Liver (tissue), 9 donors: ENCODE data around the gene IP6K1. TPM values are rescaled to one million over a fixed set of nuclear protein-coding genes. Genes with fewer than 3 reads are reported as not detected.

Source experiments
- DNase-seq: peaks from one replicate; pipeline ENCODE4 v3.0.0-alpha.2; 2017; ENCODE audit warnings: low spot score
- H3K27ac ChIP-seq, 2 donors: one replicate each; pipeline ENCODE4 v1.7.0; 2013; ENCODE audit warnings: inconsistent platforms in 2 of 2, low read length in 2 of 2, control low read depth in 1 of 2, low read depth in 1 of 2, mild to moderate bottlenecking in 1 of 2
- H3K27me3 ChIP-seq, 4 donors: one replicate each; pipeline versions ENCODE4 v1.6.1 to v1.7.0; 2013; ENCODE audit warnings: low read length in 3 of 4, inconsistent platforms in 1 of 4, mild to moderate bottlenecking in 1 of 4, moderate library complexity in 1 of 4; ENCODE audit not compliant: control insufficient read depth in 4 of 4, insufficient read depth in 4 of 4
- H3K36me3 ChIP-seq, 4 donors: one replicate each; pipeline versions ENCODE4 v1.6.1 to v1.7.0; 2013; ENCODE audit warnings: low read length in 3 of 4, mild to moderate bottlenecking in 3 of 4, low read depth in 1 of 4, moderate library complexity in 1 of 4; ENCODE audit not compliant: control insufficient read depth in 4 of 4, insufficient read depth in 3 of 4
- H3K4me1 ChIP-seq, 4 donors: one replicate each; pipeline versions ENCODE4 v1.6.1 to v1.7.0; 2013; ENCODE audit warnings: low read length in 3 of 4, mild to moderate bottlenecking in 3 of 4, moderate library complexity in 1 of 4; ENCODE audit not compliant: control insufficient read depth in 4 of 4, insufficient read depth in 4 of 4
- H3K4me3 ChIP-seq, 3 donors: one replicate each; pipeline versions ENCODE4 v1.6.1 to v1.7.0; 2013; ENCODE audit warnings: low read length in 3 of 3, control low read depth in 1 of 3, low read depth in 1 of 3, mild to moderate bottlenecking in 1 of 3
- H3K9ac ChIP-seq, 2 donors: one replicate each; pipeline ENCODE4 v1.7.0; 2013; ENCODE audit warnings: low read length in 2 of 2, mild to moderate bottlenecking in 2 of 2, moderate library complexity in 2 of 2, control low read depth in 1 of 2, low read depth in 1 of 2
- H3K9me3 ChIP-seq, 4 donors: one replicate each; pipeline versions ENCODE4 v1.6.1 to v1.7.0; 2013; ENCODE audit warnings: low read length in 3 of 4; ENCODE audit not compliant: control insufficient read depth in 4 of 4
- EGR1 ChIP-seq, 2 donors: IDR thresholded peaks; 2 replicates each; pipeline ENCODE4 v1.6.1; 2016 to 2018; ENCODE audit warnings: antibody characterized with exemption in 2 of 2, low read depth in 2 of 2
- FOXA1 ChIP-seq: IDR thresholded peaks from 2 replicates; pipeline ENCODE4 v1.6.1; 2016; ENCODE audit warnings: antibody characterized with exemption
- FOXA2 ChIP-seq: IDR thresholded peaks from 2 replicates; pipeline ENCODE4 v1.6.1; 2016; ENCODE audit warnings: antibody characterized with exemption
- GABPA ChIP-seq, 2 donors: IDR thresholded peaks in 1 of 2; conservative IDR thresholded peaks in 1 of 2; 2 replicates each; pipeline ENCODE4 v1.6.1; 2016; ENCODE audit warnings: antibody characterized with exemption in 2 of 2, mild to moderate bottlenecking in 1 of 2, moderate library complexity in 1 of 2
- HNF4A ChIP-seq, 2 donors: conservative IDR thresholded peaks; 2 replicates each; pipeline ENCODE4 v1.6.1; 2016; ENCODE audit warnings: antibody characterized with exemption in 2 of 2, mild to moderate bottlenecking in 2 of 2
- HNF4G ChIP-seq: IDR thresholded peaks from 2 replicates; pipeline ENCODE4 v1.6.1; 2016; ENCODE audit warnings: antibody characterized with exemption
- JUND ChIP-seq, 2 donors: IDR thresholded peaks; 2 replicates each; pipeline ENCODE4 v1.6.1; 2016; ENCODE audit warnings: antibody characterized with exemption in 2 of 2
- NR2F2 ChIP-seq: IDR thresholded peaks from 2 replicates; pipeline ENCODE4 v1.6.1; 2016; ENCODE audit warnings: antibody characterized with exemption
- RAD21 ChIP-seq, 2 donors: IDR thresholded peaks; 2 replicates each; pipeline ENCODE4 v1.6.1; 2016; ENCODE audit warnings: antibody characterized with exemption in 2 of 2, mild to moderate bottlenecking in 2 of 2
- RXRA ChIP-seq, 2 donors: IDR thresholded peaks; 2 replicates each; pipeline ENCODE4 v1.6.1; 2017 to 2018; ENCODE audit warnings: antibody characterized with exemption in 2 of 2, mild to moderate bottlenecking in 1 of 2
- SP1 ChIP-seq: IDR thresholded peaks from 2 replicates; pipeline ENCODE4 v1.6.1; 2018; ENCODE audit warnings: antibody characterized with exemption, mild to moderate bottlenecking
- TAF1 ChIP-seq: conservative IDR thresholded peaks from 2 replicates; pipeline ENCODE4 v1.6.1; 2016; ENCODE audit warnings: antibody characterized with exemption, mild to moderate bottlenecking
- YY1 ChIP-seq: IDR thresholded peaks from 2 replicates; pipeline ENCODE4 v1.6.1; 2016; ENCODE audit warnings: antibody characterized with exemption, mild to moderate bottlenecking
- WGBS: extraction: QIAGEN DNeasy Blood & Tissue Kit; methylation state at CpG from one replicate; pipeline ENCODE4 v1.1.7; 2013; 5-methylcytosine and 5-hydroxymethylcytosine counted together
- polyA plus RNA-seq, 2 donors: library from polyadenylated mRNA; stranded (reverse) in 1 of 2; unstranded in 1 of 2; fragments of 200-250 nt in 1 of 2; fragments of >200 nt in 1 of 2; fragmentation: Nextera tagmentation in 1 of 2; extraction: Ambion mirVana in 1 of 2; gene quantifications; one replicate each; pipeline versions ENCODE4 v1.2.1 to v1.2.3, GENCODE V29; 2013 to 2015
- total RNA-seq, 2 donors: library from RNA; depleted of rRNA; stranded (reverse); fragments of >200 nt; gene quantifications; one replicate each; pipeline ENCODE4 v1.2.3, GENCODE V29; 2014
- TF ChIP-seq, protein P1 (sequence below): IDR thresholded peaks from 2 replicates; pipeline ENCODE4 v1.6.1; 2016; ENCODE audit warnings: antibody characterized with exemption
- TF ChIP-seq, protein P2 (sequence below): fragments of 150-350 bp; IDR thresholded peaks from 2 replicates; pipeline ENCODE4 v1.5.1; 2017; ENCODE audit warnings: improper control_type of control experiment, low read depth, low read length; ENCODE audit not compliant: missing input control
- TF ChIP-seq, protein P3 (sequence below): IDR thresholded peaks from 2 replicates; pipeline ENCODE4 v1.6.1; 2016; ENCODE audit warnings: antibody characterized with exemption
- TF ChIP-seq, protein P4 (sequence below): IDR thresholded peaks from 2 replicates; pipeline ENCODE4 v1.6.1; 2016; ENCODE audit warnings: antibody characterized with exemption
- TF ChIP-seq, protein P5 (sequence below): IDR thresholded peaks from 2 replicates; pipeline ENCODE4 v1.6.1; 2016; ENCODE audit warnings: antibody characterized with exemption, mild to moderate bottlenecking
- donor health status: healthy.
- donor health status: healthy.
- donor health status: healthy.
- donor health status: healthy.
- donor health status: healthy.

The IP6K1 gene
- total and polyA plus RNA-seq, 4 donors, result 6.6 to 32.3 (median 18.1) TPM

DNA sequence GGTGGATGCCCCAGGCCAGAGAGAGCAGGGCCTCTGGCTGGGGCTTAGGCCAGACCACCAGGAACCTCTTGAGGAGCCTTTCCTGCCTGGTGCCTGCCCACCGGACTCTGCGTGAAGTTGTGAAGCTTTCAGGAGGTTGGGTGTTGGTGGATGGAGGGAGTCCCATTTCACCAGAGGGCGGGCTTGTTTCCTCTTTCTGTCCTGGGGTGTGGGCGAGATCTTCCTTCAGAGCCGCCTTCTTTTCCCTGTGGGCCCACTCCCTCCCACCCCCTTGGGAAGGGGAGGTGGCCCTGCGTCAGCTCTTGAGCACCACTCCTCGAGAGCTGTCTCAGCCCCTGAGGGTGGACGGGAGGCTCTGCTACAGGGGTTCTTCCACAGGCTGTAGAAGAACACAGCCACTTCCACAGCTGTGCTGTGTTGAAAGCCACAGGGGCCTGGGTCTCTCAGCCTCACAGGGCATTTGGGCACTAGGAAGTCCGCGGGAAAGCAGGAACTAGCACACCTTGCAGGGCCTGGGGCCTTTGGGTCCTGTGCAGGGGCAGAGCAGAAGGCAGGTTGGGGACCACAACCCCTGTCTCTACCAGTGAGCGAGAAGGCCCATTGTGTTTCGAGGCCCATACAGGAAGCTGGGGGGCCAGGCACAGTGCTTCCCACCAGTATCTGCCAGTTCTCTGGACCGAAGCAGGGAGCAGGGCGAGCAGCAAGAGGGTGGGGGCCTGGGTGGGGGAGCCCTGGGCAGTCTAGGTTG is 69.0 kb downstream of the IP6K1 start:
- Histone ChIP-seq H3K9ac (no peak overlapping the region), H3K27ac (no peak overlapping the region), H3K36me3 (peaks cover 6 to 68% (median 23%) of the 10 kb centered on the region in 4 donors), H3K27me3 (no peaks in the 10 kb centered on the region), H3K4me1 (peaks cover 4 to 18% (median 9%) of the 10 kb centered on the region in 4 donors), H3K4me3 (no peak overlapping the region), H3K9me3 (no peaks in the 10 kb centered on the region)
- WGBS, result 97% methylated on average over 14 of the region's 14 CpGs
- TF ChIP-seq FOXA1 (no peak), HNF4G (no peak), TAF1 (no peak), HNF4A (conservative IDR thresholded peaks at IDR 0.05) (no peak), SP1 (no peak), JUND (IDR thresholded peaks at IDR 0.05) (no peak), RXRA (IDR thresholded peaks at IDR 0.05) (no peak), FOXA2 (no peak), NR2F2 (no peak)
- TF ChIP-seq, protein P1, sequence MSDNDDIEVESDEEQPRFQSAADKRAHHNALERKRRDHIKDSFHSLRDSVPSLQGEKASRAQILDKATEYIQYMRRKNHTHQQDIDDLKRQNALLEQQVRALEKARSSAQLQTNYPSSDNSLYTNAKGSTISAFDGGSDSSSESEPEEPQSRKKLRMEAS, result no peak
- TF ChIP-seq, protein P2, sequence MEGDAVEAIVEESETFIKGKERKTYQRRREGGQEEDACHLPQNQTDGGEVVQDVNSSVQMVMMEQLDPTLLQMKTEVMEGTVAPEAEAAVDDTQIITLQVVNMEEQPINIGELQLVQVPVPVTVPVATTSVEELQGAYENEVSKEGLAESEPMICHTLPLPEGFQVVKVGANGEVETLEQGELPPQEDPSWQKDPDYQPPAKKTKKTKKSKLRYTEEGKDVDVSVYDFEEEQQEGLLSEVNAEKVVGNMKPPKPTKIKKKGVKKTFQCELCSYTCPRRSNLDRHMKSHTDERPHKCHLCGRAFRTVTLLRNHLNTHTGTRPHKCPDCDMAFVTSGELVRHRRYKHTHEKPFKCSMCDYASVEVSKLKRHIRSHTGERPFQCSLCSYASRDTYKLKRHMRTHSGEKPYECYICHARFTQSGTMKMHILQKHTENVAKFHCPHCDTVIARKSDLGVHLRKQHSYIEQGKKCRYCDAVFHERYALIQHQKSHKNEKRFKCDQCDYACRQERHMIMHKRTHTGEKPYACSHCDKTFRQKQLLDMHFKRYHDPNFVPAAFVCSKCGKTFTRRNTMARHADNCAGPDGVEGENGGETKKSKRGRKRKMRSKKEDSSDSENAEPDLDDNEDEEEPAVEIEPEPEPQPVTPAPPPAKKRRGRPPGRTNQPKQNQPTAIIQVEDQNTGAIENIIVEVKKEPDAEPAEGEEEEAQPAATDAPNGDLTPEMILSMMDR, result no peak
- TF ChIP-seq, protein P3, sequence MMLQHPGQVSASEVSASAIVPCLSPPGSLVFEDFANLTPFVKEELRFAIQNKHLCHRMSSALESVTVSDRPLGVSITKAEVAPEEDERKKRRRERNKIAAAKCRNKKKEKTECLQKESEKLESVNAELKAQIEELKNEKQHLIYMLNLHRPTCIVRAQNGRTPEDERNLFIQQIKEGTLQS, result no peak
- no peak for DNase-seq

DNA sequence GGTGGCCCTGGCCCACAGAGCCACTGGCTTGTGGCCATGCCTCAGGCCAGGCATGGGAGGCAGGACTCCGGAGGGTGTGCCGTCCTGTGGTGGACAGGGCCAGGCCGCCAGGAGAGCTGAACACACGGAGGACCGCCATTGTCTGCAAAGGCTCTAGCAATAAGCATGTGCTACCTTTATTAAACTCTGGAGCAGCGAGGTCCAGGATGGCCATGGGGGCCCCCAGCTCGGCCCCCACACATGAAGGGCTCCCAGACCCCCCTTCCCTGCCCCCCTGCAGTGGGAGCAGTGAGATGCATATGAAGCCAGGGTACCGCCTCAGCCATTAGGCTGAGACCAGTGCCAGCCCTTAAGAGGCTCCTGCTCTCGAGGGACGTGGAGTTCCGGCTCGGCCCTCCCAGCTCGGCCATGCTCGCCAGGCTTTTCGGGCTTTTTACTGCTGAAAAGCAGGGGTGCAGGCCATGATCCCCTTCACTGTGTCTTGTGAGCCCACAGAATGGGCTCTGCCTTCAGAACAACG is 69.6 kb downstream of the IP6K1 start:
- Histone ChIP-seq H3K27me3 (no peaks in the 10 kb centered on the region), H3K4me3 (no peak overlapping the region), H3K4me1 (peaks cover 2 to 14% (median 7%) of the 10 kb centered on the region in 4 donors), H3K27ac (no peak overlapping the region), H3K36me3 (peaks cover 6 to 69% (median 21%) of the 10 kb centered on the region in 4 donors), H3K9me3 (no peaks in the 10 kb centered on the region), H3K9ac (no peak overlapping the region)
- no peak for DNase-seq
- TF ChIP-seq FOXA1 (no peak), TAF1 (no peak), RAD21 (IDR thresholded peaks at IDR 0.05) (no peak), JUND (IDR thresholded peaks at IDR 0.05) (no peak), RXRA (IDR thresholded peaks at IDR 0.05) (no peak), EGR1 (IDR thresholded peaks at IDR 0.05; ENCODE audit: low read depth in 2 of 2) (no peak), GABPA (IDR thresholded peaks at IDR 0.05 in 1 of 2, conservative IDR thresholded peaks at IDR 0.05 in 1 of 2) (no peak), HNF4G (no peak), FOXA2 (no peak), NR2F2 (no peak), YY1 (no peak), HNF4A (conservative IDR thresholded peaks at IDR 0.05) (no peak), SP1 (no peak)
- TF ChIP-seq, protein P2, result no peak
- TF ChIP-seq, protein P3, result no peak
- TF ChIP-seq, protein P4, sequence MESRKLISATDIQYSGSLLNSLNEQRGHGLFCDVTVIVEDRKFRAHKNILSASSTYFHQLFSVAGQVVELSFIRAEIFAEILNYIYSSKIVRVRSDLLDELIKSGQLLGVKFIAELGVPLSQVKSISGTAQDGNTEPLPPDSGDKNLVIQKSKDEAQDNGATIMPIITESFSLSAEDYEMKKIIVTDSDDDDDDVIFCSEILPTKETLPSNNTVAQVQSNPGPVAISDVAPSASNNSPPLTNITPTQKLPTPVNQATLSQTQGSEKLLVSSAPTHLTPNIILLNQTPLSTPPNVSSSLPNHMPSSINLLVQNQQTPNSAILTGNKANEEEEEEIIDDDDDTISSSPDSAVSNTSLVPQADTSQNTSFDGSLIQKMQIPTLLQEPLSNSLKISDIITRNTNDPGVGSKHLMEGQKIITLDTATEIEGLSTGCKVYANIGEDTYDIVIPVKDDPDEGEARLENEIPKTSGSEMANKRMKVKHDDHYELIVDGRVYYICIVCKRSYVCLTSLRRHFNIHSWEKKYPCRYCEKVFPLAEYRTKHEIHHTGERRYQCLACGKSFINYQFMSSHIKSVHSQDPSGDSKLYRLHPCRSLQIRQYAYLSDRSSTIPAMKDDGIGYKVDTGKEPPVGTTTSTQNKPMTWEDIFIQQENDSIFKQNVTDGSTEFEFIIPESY, result no peak
- TF ChIP-seq, protein P5, sequence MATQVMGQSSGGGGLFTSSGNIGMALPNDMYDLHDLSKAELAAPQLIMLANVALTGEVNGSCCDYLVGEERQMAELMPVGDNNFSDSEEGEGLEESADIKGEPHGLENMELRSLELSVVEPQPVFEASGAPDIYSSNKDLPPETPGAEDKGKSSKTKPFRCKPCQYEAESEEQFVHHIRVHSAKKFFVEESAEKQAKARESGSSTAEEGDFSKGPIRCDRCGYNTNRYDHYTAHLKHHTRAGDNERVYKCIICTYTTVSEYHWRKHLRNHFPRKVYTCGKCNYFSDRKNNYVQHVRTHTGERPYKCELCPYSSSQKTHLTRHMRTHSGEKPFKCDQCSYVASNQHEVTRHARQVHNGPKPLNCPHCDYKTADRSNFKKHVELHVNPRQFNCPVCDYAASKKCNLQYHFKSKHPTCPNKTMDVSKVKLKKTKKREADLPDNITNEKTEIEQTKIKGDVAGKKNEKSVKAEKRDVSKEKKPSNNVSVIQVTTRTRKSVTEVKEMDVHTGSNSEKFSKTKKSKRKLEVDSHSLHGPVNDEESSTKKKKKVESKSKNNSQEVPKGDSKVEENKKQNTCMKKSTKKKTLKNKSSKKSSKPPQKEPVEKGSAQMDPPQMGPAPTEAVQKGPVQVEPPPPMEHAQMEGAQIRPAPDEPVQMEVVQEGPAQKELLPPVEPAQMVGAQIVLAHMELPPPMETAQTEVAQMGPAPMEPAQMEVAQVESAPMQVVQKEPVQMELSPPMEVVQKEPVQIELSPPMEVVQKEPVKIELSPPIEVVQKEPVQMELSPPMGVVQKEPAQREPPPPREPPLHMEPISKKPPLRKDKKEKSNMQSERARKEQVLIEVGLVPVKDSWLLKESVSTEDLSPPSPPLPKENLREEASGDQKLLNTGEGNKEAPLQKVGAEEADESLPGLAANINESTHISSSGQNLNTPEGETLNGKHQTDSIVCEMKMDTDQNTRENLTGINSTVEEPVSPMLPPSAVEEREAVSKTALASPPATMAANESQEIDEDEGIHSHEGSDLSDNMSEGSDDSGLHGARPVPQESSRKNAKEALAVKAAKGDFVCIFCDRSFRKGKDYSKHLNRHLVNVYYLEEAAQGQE, result no peak
- TF ChIP-seq, protein P1, result no peak
- WGBS, result 97% methylated on average over 16 of the region's 16 CpGs
